Fibroblast of lung (primary cell): ENCODE data around the gene ZBTB32. TPM values are rescaled to one million over a fixed set of nuclear protein-coding genes. Genes with fewer than 3 reads are reported as not detected.

Experiments used
- DNase-seq, 2 donors: peaks; one replicate each; pipeline versions ENCODE4 v3.0.0 to v3.0.0-alpha.2; 2010; ENCODE audit warnings: low read depth in 2 of 2
- H2AFZ ChIP-seq: 2 replicates; pipeline ENCODE4 v1.5.1; 2012; ENCODE audit warnings: low read length, control low read depth, inconsistent platforms
- H3K27ac ChIP-seq: 2 replicates; pipeline ENCODE4 v1.5.1; 2011; ENCODE audit warnings: low read length, control low read depth; ENCODE audit not compliant: insufficient read depth
- H3K27me3 ChIP-seq: 2 replicates; pipeline ENCODE4 v1.5.1; 2011; ENCODE audit warnings: mild to moderate bottlenecking, low read length; ENCODE audit not compliant: control insufficient read depth, insufficient read depth
- H3K36me3 ChIP-seq: 2 replicates; pipeline ENCODE4 v1.5.1; 2011; ENCODE audit warnings: low read length; ENCODE audit not compliant: control insufficient read depth, insufficient read depth
- H3K4me1 ChIP-seq: 2 replicates; pipeline ENCODE4 v1.5.1; 2011; ENCODE audit warnings: low read length; ENCODE audit not compliant: control insufficient read depth, insufficient read depth; ENCODE audit errors: extremely low read depth
- H3K4me2 ChIP-seq: 2 replicates; pipeline ENCODE4 v1.5.1; 2011; ENCODE audit warnings: low read length, control low read depth; ENCODE audit not compliant: insufficient read depth; ENCODE audit errors: extremely low read depth
- H3K4me3 ChIP-seq, 4 experiments: fragments of 200-600 bp in 1 of 4; sonication (generic) in 1 of 4; replicated peaks in 1 of 4; 2 replicates each; pipeline ENCODE4 v1.5.1; 2011 to 2016; ENCODE audit warnings: low read length in 4 of 4, low read depth in 3 of 4, mild to moderate bottlenecking in 3 of 4, control low read depth in 2 of 4, inconsistent platforms in 1 of 4, mixed read lengths in 1 of 4; ENCODE audit not compliant: insufficient read depth in 1 of 4; ENCODE audit errors: control extremely low read depth in 1 of 4
- H3K79me2 ChIP-seq: 2 replicates; pipeline ENCODE4 v1.5.1; 2012; ENCODE audit warnings: mild to moderate bottlenecking, low read length, inconsistent platforms; ENCODE audit not compliant: control insufficient read depth, insufficient read depth
- H3K9ac ChIP-seq: 2 replicates; pipeline ENCODE4 v1.5.1; 2011; ENCODE audit warnings: mild to moderate bottlenecking, low read length, control low read depth; ENCODE audit not compliant: insufficient read depth
- H3K9me3 ChIP-seq: 2 replicates; pipeline ENCODE4 v1.5.1; 2012; ENCODE audit warnings: low read depth, low read length; ENCODE audit not compliant: control insufficient read depth, insufficient read depth
- H4K20me1 ChIP-seq: 2 replicates; pipeline ENCODE4 v1.5.1; 2011; ENCODE audit warnings: low read length; ENCODE audit not compliant: control insufficient read depth, insufficient read depth; ENCODE audit errors: extremely low read depth
- CTCF ChIP-seq, 2 donors: IDR thresholded peaks in 1 of 2; conservative IDR thresholded peaks in 1 of 2; 1 replicate in 1 of 2; 2 replicates in 1 of 2; pipeline ENCODE4 v1.5.1; 2011 to 2012; ENCODE audit warnings: low read length in 2 of 2, control low read depth in 1 of 2, inconsistent platforms in 1 of 2, low read depth in 1 of 2, mild to moderate bottlenecking in 1 of 2
- EZH2 ChIP-seq: IDR thresholded peaks from 2 replicates; pipeline ENCODE4 v1.5.1; 2012; ENCODE audit warnings: low read length, control low read depth, mild to moderate bottlenecking; ENCODE audit errors: missing control alignments
- polyA plus RNA-seq, 2 donors: library from polyadenylated mRNA; depleted of rRNA in 1 of 2; stranded (reverse) in 1 of 2; unstranded in 1 of 2; fragments of >200 nt; gene quantifications; 2 replicates each; pipeline ENCODE4 v1.2.1, GENCODE V29; 2011 to 2012; ENCODE audit warnings: missing spikeins in 1 of 2
- total RNA-seq: library from RNA; depleted of rRNA; stranded (reverse); fragments of >200 nt; gene quantifications from 2 replicates; pipeline ENCODE4 v1.2.1, GENCODE V29; 2014

Gene ZBTB32
- total and polyA plus RNA-seq, 2 donors (not counting 1 experiment from before 2014, with no cell fraction given), result not detected

GRCh38 chr19:35717665-35718344, 13.4 kb downstream of the ZBTB32 start, which contains the start of gene KMT2B:
KMT2B (plus strand) TSS chr19:35718003; CDS start chr19:35718019, 16 bp downstream.
- H2AFZ ChIP-seq, result peak within 1 kb of the TSS; percentile 97
- no peaks in the 10 kb centered on the region for H3K27me3 ChIP-seq
- H3K4me3 ChIP-seq, result peak within 1 kb of the TSS; percentile 74 to 95 (median 85)
- H3K27ac ChIP-seq, result peak within 1 kb of the TSS; percentile 68
- peaks cover 19% of the 10 kb centered on the region for H3K36me3 ChIP-seq
- peaks cover 9% of the 10 kb centered on the region for H3K4me1 ChIP-seq
- peaks cover 33% of the 10 kb centered on the region for H3K79me2 ChIP-seq
- peak within 1 kb of the TSS; percentile 77 for H3K9ac ChIP-seq
- no peak for TF ChIP-seq EZH2
- no peak for TF ChIP-seq CTCF (conservative IDR thresholded peaks at IDR 0.05 in 1 of 2, IDR thresholded peaks at IDR 0.05 in 1 of 2; ENCODE audit: low read depth in 1 of 2, low read length in 2 of 2)
- no peaks in the 10 kb centered on the region for H4K20me1 ChIP-seq
- DNase-seq, result no peak
- H3K9me3 ChIP-seq, result no peaks in the 10 kb centered on the region
- H3K4me2 ChIP-seq, result peak within 1 kb of the TSS; percentile 98

DNA sequence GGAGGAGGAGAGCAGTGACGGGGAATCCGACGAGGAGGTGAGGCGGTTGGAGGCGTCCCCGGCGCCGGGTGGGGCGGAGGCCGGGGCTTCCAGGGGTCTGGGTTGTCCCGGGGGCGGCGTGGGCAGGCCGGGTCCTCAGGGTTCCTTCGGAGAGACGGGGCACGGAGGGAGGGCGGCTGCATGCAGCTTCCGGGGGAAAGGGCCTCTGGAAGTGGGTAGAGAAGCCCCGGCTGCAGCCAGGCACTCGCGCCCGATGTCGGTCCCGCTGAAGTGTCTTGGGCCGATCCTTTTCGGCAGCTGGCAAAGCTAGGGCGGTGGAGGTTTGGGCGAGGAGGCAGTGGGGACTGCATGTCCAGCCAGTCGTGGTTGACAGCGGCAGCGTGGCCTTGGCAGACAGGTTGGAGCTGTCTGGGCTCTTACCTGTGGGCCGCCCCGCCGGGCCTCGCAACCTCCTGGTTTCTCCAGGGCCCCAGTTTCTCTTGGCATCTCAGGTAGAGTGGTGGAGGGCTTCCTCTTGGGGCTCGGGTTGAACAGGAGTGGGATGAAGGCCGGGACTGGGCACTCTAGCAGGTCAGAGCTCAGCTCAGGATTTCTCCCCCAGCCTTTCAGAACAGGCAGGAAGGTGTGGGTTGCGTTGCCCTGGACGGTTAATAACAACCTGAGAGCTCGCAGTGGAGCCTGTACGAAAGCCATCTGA, 14.1 kb downstream of the ZBTB32 start:
- H2AFZ ChIP-seq, result no peak overlapping the region

More for the DNA sequence above, 14.1 kb downstream of the ZBTB32 start:
- Histone ChIP-seq H3K9ac (peak overlapping the region; percentile 77), H3K27ac (peak overlapping the region; percentile 68), H3K79me2 (peaks cover 33% of the 10 kb centered on the region), H3K4me3 (peak overlapping the region; percentile 74 to 87 (median 80)), H3K27me3 (no peaks in the 10 kb centered on the region), H3K4me1 (peaks cover 9% of the 10 kb centered on the region), H3K4me2 (peak overlapping the region; percentile 89), H4K20me1 (no peaks in the 10 kb centered on the region), H3K36me3 (peaks cover 24% of the 10 kb centered on the region), H3K9me3 (no peaks in the 10 kb centered on the region)
- no peak for TF ChIP-seq CTCF (conservative IDR thresholded peaks at IDR 0.05 in 1 of 2, IDR thresholded peaks at IDR 0.05 in 1 of 2; ENCODE audit: low read depth in 1 of 2, low read length in 2 of 2)
- TF ChIP-seq EZH2, result no peak
- peak in 1 of 2 donors; percentile 15 for DNase-seq
